Skeletal muscle cell (primary cell): Measurements from ENCODE around the gene CARM1.

ENCODE experiments used
- DNase-seq: peaks from one replicate; pipeline ENCODE4 v3.0.0-alpha.2; 2010; ENCODE audit warnings: low read depth
- H3K4me3 ChIP-seq: 2 replicates; pipeline ENCODE4 v1.5.1; 2011; ENCODE audit warnings: low read depth, mild to moderate bottlenecking, control low read depth, low read length, moderate library complexity

CARM1 gene

DNA sequence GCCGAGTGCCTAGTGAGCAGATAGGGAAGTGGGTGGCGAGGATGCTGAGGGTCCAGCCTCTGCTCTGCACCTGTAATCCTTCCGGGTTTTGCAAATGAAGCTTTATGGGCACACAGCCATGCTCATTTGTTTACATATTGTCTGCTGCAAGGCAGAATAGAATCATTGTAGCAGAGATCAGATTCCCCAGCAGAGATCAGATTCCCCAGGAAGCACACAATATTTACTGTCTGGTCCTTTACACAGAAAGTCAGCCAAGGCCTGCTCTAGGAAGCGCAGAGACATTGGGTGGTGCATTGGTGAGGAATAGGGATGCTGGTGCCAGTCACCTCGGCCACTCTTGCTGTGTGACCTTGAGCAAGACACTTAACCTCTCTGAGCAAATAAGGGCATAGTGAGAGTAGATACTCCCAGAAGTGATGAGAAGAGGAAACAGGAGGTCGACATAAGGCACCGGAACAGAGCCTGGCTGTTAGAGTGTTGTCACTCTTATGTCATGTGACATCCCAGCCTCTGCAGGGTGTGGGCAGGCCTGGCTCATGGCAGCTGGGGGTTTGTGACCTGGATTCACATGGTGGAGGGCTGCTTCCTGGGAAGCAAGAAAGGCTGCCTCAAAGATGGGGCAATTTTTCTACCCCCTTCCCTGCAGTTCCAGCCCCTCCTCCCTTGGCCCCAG lies 25.6 kb downstream of the CARM1 start:
- no peak overlapping the region for H3K4me3 ChIP-seq
- DNase-seq: no peak

- no peak overlapping the region for H3K4me3 ChIP-seq
- DNase-seq: no peak
Measured at GRCh38 chr19:10898633-10899032, 27.3 kb downstream of the CARM1 start.

- no peak for DNase-seq
- no peak overlapping the region for H3K4me3 ChIP-seq
Measured at GRCh38 chr19:10899151-10899653, 27.8 kb downstream of the CARM1 start.

- no peak overlapping the region for H3K4me3 ChIP-seq
- DNase-seq: no peak
Measured at GRCh38 chr19:10907925-10908324, 36.6 kb downstream of the CARM1 start.

GRCh38 chr19:10908380-10908960 lies 37.1 kb downstream of the CARM1 start:
- DNase-seq: no peak
- H3K4me3 ChIP-seq: no peak overlapping the region

- no peak overlapping the region for H3K4me3 ChIP-seq
- DNase-seq: no peak
Measured at GRCh38 chr19:10911579-10912363, 40.4 kb downstream of the CARM1 start.

DNA sequence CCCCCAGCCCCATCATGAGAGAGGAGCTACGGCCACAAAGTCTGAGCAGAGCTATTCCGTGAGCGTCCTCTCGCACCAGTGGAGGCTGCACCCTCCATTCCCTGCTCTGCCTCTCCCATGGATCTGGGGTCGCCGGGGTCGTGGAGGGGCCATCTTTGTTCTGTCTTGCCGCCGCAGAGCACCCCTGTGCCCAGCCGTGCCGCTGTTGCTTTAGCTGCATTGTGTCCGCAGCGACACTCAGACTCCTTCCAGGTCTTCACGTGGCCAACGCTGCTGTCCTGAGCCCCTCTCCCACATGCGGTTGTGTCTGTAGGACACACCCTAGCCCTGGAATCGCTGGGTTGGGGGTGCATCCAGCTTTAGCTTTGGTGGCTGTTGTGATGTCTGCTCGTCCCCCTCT lies 41.3 kb downstream of the CARM1 start:
- H3K4me3 ChIP-seq: no peak overlapping the region
- no peak for DNase-seq

- DNase-seq: no peak
- no peak overlapping the region for H3K4me3 ChIP-seq
Measured at GRCh38 chr19:10913716-10914340, 42.5 kb downstream of the CARM1 start.

DNA sequence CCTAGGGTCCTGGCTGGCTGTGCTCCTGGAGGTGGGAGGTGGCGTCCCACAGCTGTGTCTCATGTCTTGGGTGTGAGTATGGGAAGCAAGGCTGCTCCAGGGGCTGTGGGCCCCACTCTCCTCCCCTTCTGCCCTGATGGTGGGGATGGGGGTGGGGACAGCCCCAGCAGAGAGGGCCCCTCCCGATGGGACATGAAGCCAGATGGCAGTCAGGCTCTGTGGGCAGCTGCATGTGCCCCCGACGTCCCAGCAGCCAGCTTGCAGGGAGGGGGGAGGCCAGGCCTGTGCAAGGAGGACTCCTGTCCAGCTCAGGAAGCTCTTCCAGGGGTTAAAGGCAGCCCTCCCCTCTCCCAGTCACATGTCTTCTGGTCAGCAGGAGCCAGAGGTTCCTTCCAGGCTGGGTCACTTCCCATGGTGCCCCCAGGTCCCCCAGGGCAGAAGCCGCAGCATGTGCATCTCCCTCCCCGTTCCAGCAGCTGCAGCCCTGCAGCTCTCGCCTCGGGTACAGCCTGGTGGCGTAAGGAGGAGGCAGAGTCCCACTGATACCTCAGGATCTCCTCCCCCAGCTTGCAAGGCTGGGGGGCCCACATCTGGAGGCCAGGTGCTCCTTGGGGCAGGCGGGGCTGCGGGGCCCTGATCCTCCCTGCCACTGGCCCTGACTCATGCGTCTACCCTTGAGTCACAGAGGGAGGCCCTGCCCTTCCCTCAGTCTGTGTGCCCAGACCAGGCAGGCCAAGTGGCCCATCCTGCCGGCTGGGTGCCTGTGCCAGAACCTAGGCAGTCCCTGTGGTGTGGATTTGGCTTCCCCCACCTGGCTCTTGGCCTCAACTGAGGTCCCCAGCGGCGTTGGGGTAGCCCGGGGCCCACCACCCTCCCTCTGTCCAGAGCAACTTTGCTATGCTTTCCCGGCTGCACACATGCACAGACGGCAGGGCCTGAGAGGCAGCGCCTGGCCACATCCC lies 44.1 kb downstream of the CARM1 start:
- H3K4me3 ChIP-seq: no peak overlapping the region
- DNase-seq: peak; percentile 67

- DNase-seq: no peak
Measured at GRCh38 chr19:10916602-10917001, 45.2 kb downstream of the CARM1 start.

DNA sequence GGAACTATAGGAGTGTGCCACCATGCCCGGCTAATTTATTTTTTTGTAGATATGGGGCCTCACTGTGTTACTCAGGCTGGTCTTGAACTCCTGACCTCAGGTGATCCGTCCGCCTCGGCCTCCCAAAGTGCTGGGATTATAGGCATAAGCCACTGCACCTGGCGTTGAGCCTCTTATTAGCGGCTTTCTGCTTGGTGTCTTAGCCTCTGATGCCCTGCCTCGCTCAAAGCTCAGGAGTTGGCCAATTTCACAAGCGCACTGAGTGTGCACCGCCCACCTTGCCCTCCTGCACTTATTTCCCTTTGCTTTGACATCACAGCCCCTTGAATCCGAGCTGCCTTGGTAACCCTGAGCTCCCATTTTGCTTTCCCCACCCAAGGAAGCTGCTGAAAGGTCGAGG lies 47.0 kb downstream of the CARM1 start:
- DNase-seq: no peak

More at GRCh38 chr19:10916602-10917001, 45.2 kb downstream of the CARM1 start:
- H3K4me3 ChIP-seq: no peak overlapping the region

DNA sequence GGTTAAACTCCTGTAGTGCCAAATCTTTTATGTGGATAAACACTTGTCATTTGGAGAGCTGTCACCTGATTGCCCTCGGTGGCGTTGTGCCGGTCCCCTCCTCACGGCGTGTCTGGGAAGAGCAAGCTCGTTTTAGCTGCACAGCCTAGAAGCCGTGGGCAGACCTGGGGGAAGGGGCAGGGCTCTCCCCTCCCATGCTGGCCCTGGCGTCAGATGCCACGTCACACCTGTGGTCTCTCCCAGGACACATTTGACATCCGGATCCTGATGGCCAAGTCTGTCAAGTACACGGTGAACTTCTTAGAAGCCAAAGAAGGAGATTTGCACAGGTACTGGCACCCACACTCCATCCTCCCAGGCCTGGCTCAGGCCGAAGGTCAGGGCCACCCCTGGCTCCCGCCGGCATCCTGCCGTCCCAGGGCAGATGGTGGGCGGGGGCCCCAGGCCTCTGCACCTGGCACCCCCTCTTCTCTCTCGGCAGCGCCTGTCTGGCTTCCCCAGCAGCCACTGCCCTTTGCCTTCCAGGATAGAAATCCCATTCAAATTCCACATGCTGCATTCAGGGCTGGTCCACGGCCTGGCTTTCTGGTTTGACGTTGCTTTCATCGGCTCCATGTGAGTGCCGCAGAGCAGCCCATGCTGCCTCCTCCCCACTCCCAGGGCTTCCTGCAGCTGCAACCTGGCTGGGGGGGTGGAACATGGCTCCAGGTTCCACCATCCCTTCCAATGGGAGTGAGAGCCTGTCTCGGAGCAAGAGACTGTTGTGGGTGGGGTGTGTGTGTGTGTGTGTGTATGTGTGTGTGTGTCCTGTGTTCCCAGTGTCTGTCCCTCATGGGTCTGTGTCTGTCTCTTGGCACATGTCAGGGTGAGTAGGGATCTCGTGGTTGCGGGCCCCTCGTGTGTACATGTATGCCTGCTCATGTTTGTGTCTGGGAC lies 48.3 kb downstream of the CARM1 start:
- DNase-seq: no peak
- no peak overlapping the region for H3K4me3 ChIP-seq

More for the DNA sequence above, 47.0 kb downstream of the CARM1 start:
- H3K4me3 ChIP-seq: no peak overlapping the region

DNA sequence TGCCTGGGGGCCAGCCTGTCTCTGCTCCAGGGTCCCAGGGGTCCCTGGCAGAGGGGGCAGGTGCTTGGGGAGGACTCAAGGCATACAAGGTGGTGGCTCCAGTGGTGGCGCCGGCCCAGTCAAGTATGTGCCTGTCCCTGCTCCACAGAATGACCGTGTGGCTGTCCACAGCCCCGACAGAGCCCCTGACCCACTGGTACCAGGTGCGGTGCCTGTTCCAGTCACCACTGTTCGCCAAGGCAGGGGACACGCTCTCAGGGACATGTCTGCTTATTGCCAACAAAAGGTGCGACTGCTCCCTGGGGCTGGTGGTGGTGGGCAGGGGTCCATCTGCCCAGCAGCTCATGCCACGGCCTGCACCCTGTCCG lies 48.9 kb downstream of the CARM1 start:
- DNase-seq: no peak
- H3K4me3 ChIP-seq: no peak overlapping the region

- no peak overlapping the region for H3K4me3 ChIP-seq
- no peak for DNase-seq
Measured at GRCh38 chr19:10920781-10921180, 49.4 kb downstream of the CARM1 start.

- no peak for DNase-seq
- no peak overlapping the region for H3K4me3 ChIP-seq
Measured at GRCh38 chr19:10921199-10921909, 50.0 kb downstream of the CARM1 start.

DNA sequence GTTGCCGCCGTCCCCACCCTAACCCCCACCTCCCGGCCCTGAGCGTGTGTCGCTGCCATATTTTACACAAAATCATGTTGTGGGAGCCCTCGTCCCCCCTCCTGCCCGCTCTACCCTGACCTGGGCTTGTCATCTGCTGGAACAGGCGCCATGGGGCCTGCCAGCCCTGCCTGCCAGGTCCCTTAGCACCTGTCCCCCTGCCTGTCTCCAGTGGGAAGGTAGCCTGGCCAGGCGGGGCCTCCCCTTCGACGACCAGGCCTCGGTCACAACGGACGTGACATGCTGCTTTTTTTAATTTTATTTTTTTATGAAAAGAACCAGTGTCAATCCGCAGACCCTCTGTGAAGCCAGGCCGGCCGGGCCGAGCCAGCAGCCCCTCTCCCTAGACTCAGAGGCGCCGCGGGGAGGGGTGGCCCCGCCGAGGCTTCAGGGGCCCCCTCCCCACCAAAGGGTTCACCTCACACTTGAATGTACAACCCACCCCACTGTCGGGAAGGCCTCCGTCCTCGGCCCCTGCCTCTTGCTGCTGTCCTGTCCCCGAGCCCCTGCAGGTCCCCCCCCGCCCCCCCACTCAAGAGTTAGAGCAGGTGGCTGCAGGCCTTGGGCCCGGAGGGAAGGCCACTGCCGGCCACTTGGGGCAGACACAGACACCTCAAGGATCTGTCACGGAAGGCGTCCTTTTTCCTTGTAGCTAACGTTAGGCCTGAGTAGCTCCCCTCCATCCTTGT lies 50.7 kb downstream of the CARM1 start:
- no peak for DNase-seq
- H3K4me3 ChIP-seq: no peak overlapping the region

DNA sequence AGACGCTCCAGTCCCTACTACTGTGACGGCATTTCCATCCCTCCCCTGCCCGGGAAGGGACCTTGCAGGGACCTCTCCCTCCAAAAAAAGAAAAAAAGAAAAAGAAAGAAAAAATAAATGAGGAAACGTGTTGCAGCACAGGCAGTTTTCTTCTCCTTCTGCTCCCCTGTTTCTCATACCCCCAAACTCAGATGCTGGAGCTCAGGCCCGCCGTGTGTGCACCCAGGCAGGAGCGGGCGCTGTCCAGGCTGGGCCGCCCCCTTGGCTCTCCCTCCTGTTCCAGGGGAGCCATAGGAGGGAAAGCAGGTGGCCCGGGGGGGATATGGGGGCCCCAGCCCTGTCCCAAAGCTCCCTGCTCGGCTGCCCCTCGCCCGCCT lies 51.3 kb downstream of the CARM1 start:
- no peak for DNase-seq

More for the DNA sequence above, 51.3 kb downstream of the CARM1 start:
- H3K4me3 ChIP-seq: no peak overlapping the region
